MCF 10A (cell line): ENCODE results near the gene ARHGAP22. TPM values are rescaled to one million over a fixed set of nuclear protein-coding genes. Genes with fewer than 3 reads are reported as not detected.

Source experiments
- BruUV-seq: library from RNA; stranded (reverse); fragments of 400-500 nt; replicated peaks from 2 replicates; lab custom pipeline; 2021; lab: Mats Ljungman, UMichigan
- CTCF ChIA-PET: fragments of 300-600 bp; sonication (Branson Sonifier 250); formaldehyde crosslinking; extraction: SDS; loops from one replicate; lab custom pipeline; 2021; ENCODE audit warnings: antibody characterized with exemption, inconsistent platforms; lab: Yijun Ruan, JAX
- POLR2A ChIA-PET: fragments of 300-600, 350-650 bp; sonication (Branson Sonifier 250); formaldehyde crosslinking; extraction: SDS; loops from one replicate; lab custom pipeline; 2020; ENCODE audit warnings: antibody characterized with exemption, inconsistent platforms; lab: Yijun Ruan, JAX
- DNase-seq: peaks from one replicate; pipeline ENCODE4 v3.0.0-alpha.2; 2018; ENCODE audit not compliant: unreplicated experiment
- H3K27ac Mint-ChIP-seq: one replicate; pipeline ENCODE4 v1.8.0; 2022; ENCODE audit warnings: mild to moderate bottlenecking, low read depth, mixed read lengths; ENCODE audit not compliant: unreplicated experiment
- H3K27me3 Mint-ChIP-seq: one replicate; pipeline ENCODE4 v1.8.0; 2022; ENCODE audit warnings: mixed read lengths; ENCODE audit not compliant: insufficient read depth, unreplicated experiment
- H3K36me3 Mint-ChIP-seq: one replicate; pipeline ENCODE4 v1.8.0; 2022; ENCODE audit warnings: mild to moderate bottlenecking, moderate library complexity, mixed read lengths; ENCODE audit not compliant: insufficient read depth, unreplicated experiment
- H3K4me1 Mint-ChIP-seq: one replicate; pipeline ENCODE4 v1.8.0; 2022; ENCODE audit warnings: mixed read lengths; ENCODE audit not compliant: insufficient read depth, unreplicated experiment
- H3K4me3 Mint-ChIP-seq: one replicate; pipeline ENCODE4 v1.8.0; 2022; ENCODE audit warnings: mild to moderate bottlenecking, moderate library complexity, mixed read lengths; ENCODE audit not compliant: unreplicated experiment
- H3K9me3 Mint-ChIP-seq: one replicate; pipeline ENCODE4 v1.8.0; 2022; ENCODE audit warnings: mixed read lengths; ENCODE audit not compliant: unreplicated experiment
- CTCF ChIP-seq: fragments of 200-600 bp; IDR thresholded peaks from one replicate; pipeline ENCODE4 v1.8.0; 2022; ENCODE audit warnings: antibody characterized with exemption, mild to moderate bottlenecking; ENCODE audit not compliant: unreplicated experiment
- intact Hi-C: fragments of 100-400 bp; cut with micrococcal nuclease; formaldehyde crosslinking; loops from 2 replicates; pipeline ENCODE4 v1.14.1; 2022
- total RNA-seq: library from RNA; stranded (reverse); gene quantifications from 2 replicates; pipeline ENCODE4 v1.2.3, GENCODE V29; 2022

ARHGAP22 gene
- total RNA-seq, 1 experiment from 2014 or later: 6.3 TPM

GRCh38 chr10:48466611-48467240 is 138.1 kb downstream of the ARHGAP22 start:
- intact Hi-C loops: no loop called here
- H3K36me3 Mint-ChIP-seq: no peaks in the 10 kb centered on the region
- no peak for DNase-seq
- H3K4me1 Mint-ChIP-seq: peaks cover 7% of the 10 kb centered on the region
- no peak overlapping the region for H3K4me3 Mint-ChIP-seq
- H3K9me3 Mint-ChIP-seq: no peaks in the 10 kb centered on the region
- no TSS peak for BruUV-seq
- H3K27me3 Mint-ChIP-seq: no peaks in the 10 kb centered on the region
- ChIA-PET CTCF (no interaction called here), POLR2A (interaction anchor here (0.6 kb wide), 1 partner anchor 76 kb away, joined by 4 read pairs; no protein-coding TSS in a partner anchor)
- no peak overlapping the region for H3K27ac Mint-ChIP-seq
- TF ChIP-seq CTCF: no peak

- Mint-ChIP-seq H3K27me3 (no peaks in the 10 kb centered on the region), H3K4me1 (no peaks in the 10 kb centered on the region), H3K4me3 (no peak overlapping the region), H3K9me3 (no peaks in the 10 kb centered on the region), H3K27ac (no peak overlapping the region), H3K36me3 (no peaks in the 10 kb centered on the region)
- ChIA-PET CTCF (no interaction called here), POLR2A (interaction anchor here (0.6 to 0.7 kb wide), 2 partner anchors 20 to 75 kb away, joined by 3 to 4 read pairs; no protein-coding TSS in a partner anchor)
- no peak for TF ChIP-seq CTCF
- intact Hi-C loops: no loop called here
- no peak for DNase-seq
- BruUV-seq: no TSS peak
These were observed 138.9 kb downstream of the ARHGAP22 start for GRCh38 chr10:48465860-48466521.

GRCh38 chr10:48464871-48465736 is 139.8 kb downstream of the ARHGAP22 start:
- no peak for DNase-seq
- H3K27me3 Mint-ChIP-seq: no peaks in the 10 kb centered on the region

More at GRCh38 chr10:48464871-48465736, 139.8 kb downstream of the ARHGAP22 start:
- intact Hi-C loops: no loop called here
- no peaks in the 10 kb centered on the region for H3K36me3 Mint-ChIP-seq
- H3K4me3 Mint-ChIP-seq: no peak overlapping the region
- no peak for TF ChIP-seq CTCF
- H3K9me3 Mint-ChIP-seq: no peaks in the 10 kb centered on the region
- no peaks in the 10 kb centered on the region for H3K4me1 Mint-ChIP-seq
- ChIA-PET CTCF (interaction anchor here (0.7 kb wide), 1 partner anchor 85 kb away, joined by 3 read pairs; no protein-coding TSS in a partner anchor), POLR2A (no interaction called here)
- H3K27ac Mint-ChIP-seq: no peak overlapping the region
- no TSS peak for BruUV-seq
